ENCODE results near the gene ST3GAL6. TPM values are rescaled to one million over a fixed set of nuclear protein-coding genes. Genes with fewer than 3 reads are reported as not detected.

The ST3GAL6 gene
- total and polyA plus RNA-seq, 9 of the 15 experiments (the other 6 are each of a cell fraction or from before 2014, with no cell fraction given): 0.14 TPM; not detected in 8

DNA sequence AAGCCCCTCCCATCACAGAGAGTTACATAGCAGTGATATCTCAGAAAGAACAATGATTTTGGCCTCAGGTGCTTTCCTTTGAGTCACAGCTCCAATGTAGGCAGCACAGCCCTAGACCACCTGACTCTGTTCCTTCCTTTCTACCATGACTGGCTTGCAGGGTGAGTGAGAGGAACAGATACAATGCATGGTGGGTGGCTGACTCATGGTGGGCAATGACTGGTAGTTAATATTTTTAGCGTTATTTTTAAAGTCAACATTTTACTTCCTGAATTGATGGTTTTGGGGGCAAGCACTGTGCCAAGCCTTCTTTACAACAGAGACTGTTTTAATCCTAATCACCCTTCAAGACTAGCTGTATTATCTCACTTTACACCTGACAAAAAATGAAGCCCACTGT, 32.8 kb upstream of the ST3GAL6 start:
- peaks cover 9 to 15% of the 10 kb centered on the region in 2 experiments; a peak in 4 of 5 replicates for H3K27me3 ChIP-seq (ENCODE audit: control insufficient read depth in 2 of 2, insufficient read depth in 2 of 2, low read length in 2 of 2)
- TF ChIP-seq, protein P1, sequence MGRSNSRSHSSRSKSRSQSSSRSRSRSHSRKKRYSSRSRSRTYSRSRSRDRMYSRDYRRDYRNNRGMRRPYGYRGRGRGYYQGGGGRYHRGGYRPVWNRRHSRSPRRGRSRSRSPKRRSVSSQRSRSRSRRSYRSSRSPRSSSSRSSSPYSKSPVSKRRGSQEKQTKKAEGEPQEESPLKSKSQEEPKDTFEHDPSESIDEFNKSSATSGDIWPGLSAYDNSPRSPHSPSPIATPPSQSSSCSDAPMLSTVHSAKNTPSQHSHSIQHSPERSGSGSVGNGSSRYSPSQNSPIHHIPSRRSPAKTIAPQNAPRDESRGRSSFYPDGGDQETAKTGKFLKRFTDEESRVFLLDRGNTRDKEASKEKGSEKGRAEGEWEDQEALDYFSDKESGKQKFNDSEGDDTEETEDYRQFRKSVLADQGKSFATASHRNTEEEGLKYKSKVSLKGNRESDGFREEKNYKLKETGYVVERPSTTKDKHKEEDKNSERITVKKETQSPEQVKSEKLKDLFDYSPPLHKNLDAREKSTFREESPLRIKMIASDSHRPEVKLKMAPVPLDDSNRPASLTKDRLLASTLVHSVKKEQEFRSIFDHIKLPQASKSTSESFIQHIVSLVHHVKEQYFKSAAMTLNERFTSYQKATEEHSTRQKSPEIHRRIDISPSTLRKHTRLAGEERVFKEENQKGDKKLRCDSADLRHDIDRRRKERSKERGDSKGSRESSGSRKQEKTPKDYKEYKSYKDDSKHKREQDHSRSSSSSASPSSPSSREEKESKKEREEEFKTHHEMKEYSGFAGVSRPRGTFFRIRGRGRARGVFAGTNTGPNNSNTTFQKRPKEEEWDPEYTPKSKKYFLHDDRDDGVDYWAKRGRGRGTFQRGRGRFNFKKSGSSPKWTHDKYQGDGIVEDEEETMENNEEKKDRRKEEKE (IDR thresholded peaks at IDR 0.05; ENCODE audit: borderline replicate concordance in 1 of 2, control insufficient read depth in 1 of 2, low read depth in 2 of 2, low read length in 1 of 2): no peak
- no peak for TF ChIP-seq MTF1 (CRISPR knock-in tag; IDR thresholded peaks at IDR 0.05; ENCODE audit: borderline replicate concordance)
- ATAC-seq (no peak), DNase-seq (ENCODE audit: extremely low read depth in 1 of 4, low spot score in 3 of 4) (no peak), FAIRE-seq (no peak)
- H3K4me1 ChIP-seq (replicated peaks in 1 of 2; ENCODE audit: control insufficient read depth in 2 of 2, insufficient read depth in 2 of 2, low read length in 2 of 2): peaks cover 0 to 11% of the 10 kb centered on the region in 2 experiments; a peak in 2 of 5 replicates
- no peak overlapping the region for H2AFZ ChIP-seq (ENCODE audit: low read depth, low read length)
- H4K20me1 ChIP-seq (replicated peaks; ENCODE audit: control insufficient read depth, insufficient read depth, low read length): no peaks in the 10 kb centered on the region
- intact Hi-C loops (cut with micrococcal nuclease): no loop called here
- no peak overlapping the region for H3K9ac ChIP-seq (ENCODE audit: insufficient read depth in 1 of 2, low read depth in 2 of 2, low read length in 2 of 2)
- no peaks in the 10 kb centered on the region for H3K9me3 ChIP-seq (replicated peaks; ENCODE audit: control insufficient read depth, insufficient read depth, low read depth, low read length)
- no peaks in the 10 kb centered on the region for H3K36me3 ChIP-seq (ENCODE audit: control insufficient read depth, insufficient read depth, low read length)
- ChIA-PET CTCF (ENCODE audit: low intra/inter-chr PET ratio) (no interaction called here), POLR2A (no interaction called here)
- H3K27ac ChIP-seq (ENCODE audit: extremely low read depth, low read depth, low read length): no peak overlapping the region
- WGBS (ENCODE audit: insufficient coverage, low coverage, missing lambda C conversion rate): 0% methylated on average over 1 of the region's 1 CpG
- no TSS peak for BruUV-seq (replicated peaks)
- H3K9me1 ChIP-seq (ENCODE audit: control insufficient read depth, insufficient read depth, low read length): no peaks in the 10 kb centered on the region
- H3K79me2 ChIP-seq (ENCODE audit: control insufficient read depth, insufficient read depth, low read length): no peaks in the 10 kb centered on the region
- H3K4me3 ChIP-seq: no peak overlapping the region
- in situ Hi-C loops (cut with MboI): no loop called here
- H3K4me2 ChIP-seq (ENCODE audit: insufficient read depth, low read length): no peak overlapping the region

Measured in K562 (cell line).